Adrenal gland (tissue), 12 donors: ENCODE results near the gene POP7. TPM values are rescaled to one million over a fixed set of nuclear protein-coding genes. Genes with fewer than 3 reads are reported as not detected.

Experiments
- DNase-seq, 7 donors: peaks; one replicate each; pipeline ENCODE4 v3.0.0-alpha.2; 2019 to 2020
- H3K27ac ChIP-seq, 5 donors: fragments of 200-600 bp; sonication (generic) in 4 of 5; 1 replicate in 3 of 5; 2 replicates in 2 of 5; pipeline versions ENCODE4 v1.5.1 to v1.8.0; 2016 to 2020; ENCODE audit warnings: mild to moderate bottlenecking in 1 of 5
- H3K27me3 ChIP-seq: fragments of 200-600 bp; 2 replicates; pipeline ENCODE4 v1.8.0; 2021
- H3K36me3 ChIP-seq, 2 donors: fragments of 200-600 bp; replicated peaks in 1 of 2; 1 replicate in 1 of 2; 2 replicates in 1 of 2; pipeline versions ENCODE4 v1.5.1 to v1.8.0; 2018 to 2022
- H3K4me1 ChIP-seq, 2 donors: fragments of 200-600 bp; replicated peaks in 1 of 2; 1 replicate in 1 of 2; 2 replicates in 1 of 2; pipeline versions ENCODE4 v1.5.1 to v1.8.0; 2018 to 2021
- H3K4me3 ChIP-seq, 4 donors: fragments of 200-600 bp; sonication (generic) in 3 of 4; one replicate each; pipeline ENCODE4 v1.5.1; 2016 to 2018
- H3K9me3 ChIP-seq, 3 donors: fragments of 200-600 bp; sonication (generic) in 1 of 3; replicated peaks in 1 of 3; 1 replicate in 2 of 3; 2 replicates in 1 of 3; pipeline versions ENCODE4 v1.5.1 to v1.8.0; 2016 to 2021
- CTCF ChIP-seq, 6 experiments: fragments of 450-650 bp in 4 of 6; fragments of 200-600 bp in 2 of 6; sonication (generic) in 1 of 6; IDR thresholded peaks; 1 replicate in 5 of 6; 2 replicates in 1 of 6; pipeline versions ENCODE4 v1.5.1 to v1.8.0; 2016 to 2021; ENCODE audit warnings: antibody characterized with exemption in 6 of 6, mild to moderate bottlenecking in 2 of 6, moderate library complexity in 1 of 6
- POLR2A ChIP-seq, 2 donors: fragments of 450-650 bp; IDR thresholded peaks; one replicate each; pipeline ENCODE4 v1.6.1; 2017; ENCODE audit warnings: antibody characterized with exemption in 2 of 2, mild to moderate bottlenecking in 2 of 2, moderate library complexity in 1 of 2
- WGBS, 4 donors: extraction: QIAGEN DNeasy Blood & Tissue Kit in 2 of 4; methylation state at CpG; one replicate each; pipeline versions ENCODE4 v1.1.5 to v1.1.7; 2013 to 2017; 5-methylcytosine and 5-hydroxymethylcytosine counted together
- intact Hi-C, 2 donors: fragments of 100-400 bp; cut with DNase I; formaldehyde crosslinking; loops; one replicate each; pipeline versions ENCODE4 v1.14.1 to v1.15.0; 2022 to 2023
- polyA plus RNA-seq, 3 donors: library from polyadenylated mRNA; stranded (reverse); fragments of 200-250 nt in 2 of 3; fragments of 350-450 nt in 1 of 3; fragmentation: Illumina TruSeq in 1 of 3; extraction: RNeasy Lipid Tissue Mini Kit (QIAGEN cat#74804) in 1 of 3; gene quantifications; one replicate each; pipeline ENCODE4 v1.2.3, GENCODE V29; 2013 to 2014
- total RNA-seq, 9 donors: library from RNA; depleted of rRNA in 4 of 9; stranded (reverse); fragments of >200 nt in 4 of 9; fragments of 120-200 nt in 1 of 9; fragmentation: NEBNext Ultra II Directional in 1 of 9; extraction: Animal tissue kit (Norgen Biotek cat#: 25700) in 1 of 9; gene quantifications; one replicate each; pipeline versions ENCODE4 v1.1.0 to v1.2.4, GENCODE V29; 2013 to 2023
- donor health status: healthy with polysubstance abuse.
- donor health status: Bipolar disorder and iron deficiency.
- donor health status: DM: yes; HTN: yes; CAD: no.
- donor health status: DM: no; HTN: no; CAD: no.
- donor health status: DM: no; HTN: no; CAD: no.
- donor health status: DM: yes; HTN: yes; CAD: no.

The POP7 gene
- total and polyA plus RNA-seq, 12 donors, result 8.7 to 60.9 (median 34.2) TPM

GRCh38 chr7:100674411-100675104 is 31.4 kb upstream of the POP7 start:
- WGBS, 4 donors, result 0% methylated on average over 5 to 43 of the region's 43 CpGs
- peak overlapping the region; percentile 49 to 92 (median 70) for H3K4me3 ChIP-seq
- DNase-seq, result peak in 5 of 7 donors; percentile 42 to 67 (median 56)
- TF ChIP-seq POLR2A (IDR thresholded peaks at IDR 0.05) (no peak), CTCF (IDR thresholded peaks at IDR 0.05) (no peak)
- peak overlapping the region; percentile 91 to 99 (median 97) for H3K27ac ChIP-seq
- H3K9me3 ChIP-seq, result no peaks in the 10 kb centered on the region
- no peaks in the 10 kb centered on the region for H3K27me3 ChIP-seq
- H3K4me1 ChIP-seq, result peaks cover under 1 to 18% of the 10 kb centered on the region in 2 donors
- H3K36me3 ChIP-seq, result peaks cover 0 to 32% of the 10 kb centered on the region in 2 donors
- intact Hi-C loops, result loop anchor here (5.0 kb wide), 2 partner anchors 47 to 92 kb away; no protein-coding TSS in a partner anchor

- no peaks in the 10 kb centered on the region for H3K9me3 ChIP-seq
- WGBS, 4 donors, result 0 to 1% (median 0%) methylated on average over 9 to 46 of the region's 46 CpGs; no CpG with 5 or more reads in 1 of the 4 donors
- peak overlapping the region in 3 of 4 donors; percentile 18 to 92 (median 83) for H3K4me3 ChIP-seq
- peaks cover 0 to 32% of the 10 kb centered on the region in 2 donors for H3K36me3 ChIP-seq
- H3K27ac ChIP-seq, result peak overlapping the region; percentile 91 to 99 (median 97)
- intact Hi-C loops, result loop anchor here in 1 of 2 donors (5.0 kb wide), 1 partner anchor 93 kb away; no protein-coding TSS in a partner anchor
- no peaks in the 10 kb centered on the region for H3K27me3 ChIP-seq
- peak in 1 of 7 donors; percentile 54 for DNase-seq
- H3K4me1 ChIP-seq, result peaks cover 6 to 23% of the 10 kb centered on the region in 2 donors
- no peak for TF ChIP-seq POLR2A (IDR thresholded peaks at IDR 0.05)
Measured at GRCh38 chr7:100675105-100675451, 30.8 kb upstream of the POP7 start.

DNA sequence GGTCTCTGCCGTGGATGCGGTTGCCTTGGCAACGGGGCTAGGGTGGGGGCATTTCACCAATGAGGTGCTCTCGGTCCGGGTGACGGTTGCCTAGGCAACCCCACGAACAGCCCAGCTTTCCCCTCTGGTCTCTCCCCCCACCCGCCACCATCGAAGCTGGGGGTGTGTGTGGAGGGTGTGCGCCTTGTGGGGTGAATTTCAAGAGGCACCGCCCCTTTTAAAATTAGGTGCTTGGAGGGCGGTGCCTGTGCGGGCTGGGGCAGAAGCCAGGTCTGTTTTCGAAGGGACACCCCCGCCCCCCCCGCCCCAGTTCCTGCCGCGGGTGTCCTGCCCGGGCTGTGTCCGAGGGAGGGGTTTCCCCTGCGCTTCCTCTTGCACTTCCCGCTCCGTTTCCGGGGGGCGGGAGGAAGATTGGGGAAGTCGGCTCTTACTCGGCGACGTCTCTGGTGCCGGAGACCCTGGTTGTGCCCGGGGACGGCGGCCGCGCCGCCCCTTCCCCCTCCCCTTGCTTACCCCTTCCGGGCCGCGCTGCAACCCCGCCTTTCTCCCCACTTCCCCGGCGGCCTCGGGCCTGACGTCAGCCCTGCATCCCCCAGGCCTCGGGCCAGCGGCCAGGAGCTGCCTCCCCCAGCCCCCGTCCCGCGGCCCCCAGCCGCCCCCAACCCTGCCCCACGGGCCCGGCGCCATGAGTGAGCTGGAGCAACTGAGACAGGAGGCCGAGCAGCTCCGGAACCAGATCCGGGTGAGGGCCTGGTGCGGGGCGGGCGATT is 30.2 kb upstream of the POP7 start:
- Histone ChIP-seq H3K4me3 (peak overlapping the region in 2 of 4 donors; percentile 83 to 92), H3K27ac (peak overlapping the region; percentile 48 to 99 (median 96)), H3K36me3 (peaks cover 0 to 38% of the 10 kb centered on the region in 2 donors), H3K9me3 (no peaks in the 10 kb centered on the region), H3K4me1 (peaks cover 10 to 30% of the 10 kb centered on the region in 2 donors), H3K27me3 (no peaks in the 10 kb centered on the region)
- DNase-seq, result peak; percentile 81 to 93 (median 88)
- TF ChIP-seq POLR2A (IDR thresholded peaks at IDR 0.05), result no peak
- TF ChIP-seq CTCF (IDR thresholded peaks at IDR 0.05), result no peak
- WGBS, 4 donors, result 0 to 4% (median 1%) methylated on average over 4 to 59 of the region's 59 CpGs
- intact Hi-C loops, result loop anchor here in 1 of 2 donors (5.0 kb wide), 1 partner anchor 93 kb away; no protein-coding TSS in a partner anchor

- intact Hi-C loops, result loop anchor here in 1 of 2 donors (5.0 kb wide), 1 partner anchor 94 kb away; no protein-coding TSS in a partner anchor
- Histone ChIP-seq H3K36me3 (peaks cover 0 to 45% of the 10 kb centered on the region in 2 donors), H3K4me1 (peaks cover 10 to 31% of the 10 kb centered on the region in 2 donors), H3K9me3 (no peaks in the 10 kb centered on the region), H3K27me3 (no peaks in the 10 kb centered on the region), H3K4me3 (peak overlapping the region in 1 of 4 donors; percentile 83), H3K27ac (peak overlapping the region; percentile 48 to 99 (median 96))
- TF ChIP-seq POLR2A (IDR thresholded peaks at IDR 0.05) (no peak), CTCF (IDR thresholded peaks at IDR 0.05) (no peak)
- 72 to 78% (median 75%) methylated on average over 18 to 23 of the region's 23 CpGs for WGBS, 4 donors
- DNase-seq, result peak in 5 of 7 donors; percentile 11 to 65 (median 35)
Measured at GRCh38 chr7:100676501-100677306, 29.2 kb upstream of the POP7 start.
